ENCODE data around the gene VWDE. TPM values are rescaled to one million over a fixed set of nuclear protein-coding genes. Genes with fewer than 3 reads are reported as not detected.

Gene VWDE
- total RNA-seq, 2 donors from 2014 or later = 0.31 TPM; not detected in 1

DNA sequence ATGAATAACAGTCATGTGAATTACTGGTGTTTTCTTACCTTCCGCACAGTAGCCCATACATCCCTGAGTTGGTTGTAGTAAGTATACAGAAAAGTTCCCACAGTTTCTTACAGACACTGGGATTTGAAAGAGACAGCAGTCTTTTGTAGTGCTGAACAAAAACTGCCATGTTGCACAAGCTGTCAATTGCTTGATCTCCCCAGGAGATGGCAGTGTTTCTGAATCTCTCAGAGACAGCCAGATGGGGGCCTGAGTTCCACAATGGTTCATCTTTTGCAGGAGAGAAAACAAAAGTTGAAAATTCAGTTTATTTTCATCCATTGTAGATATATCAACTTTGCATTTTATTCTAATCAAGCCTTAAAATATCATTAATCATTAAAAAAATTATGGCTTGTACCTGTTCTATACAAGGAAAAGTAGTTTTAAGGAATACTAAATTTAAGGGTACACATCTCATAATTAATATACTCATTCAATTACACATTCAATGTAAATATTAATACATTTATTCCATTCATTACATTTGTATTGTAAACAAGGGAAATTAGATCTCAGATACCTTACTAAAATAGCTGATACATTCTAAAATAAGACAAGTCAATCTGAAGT, 14.5 kb downstream of the VWDE start:
- no peak overlapping the region for H3K27ac Mint-ChIP-seq
- H3K4me3 Mint-ChIP-seq = no peak overlapping the region
- no peaks in the 10 kb centered on the region for H3K36me3 Mint-ChIP-seq
- no peaks in the 10 kb centered on the region for H3K9me3 Mint-ChIP-seq
- H3K27me3 Mint-ChIP-seq = no peaks in the 10 kb centered on the region
- ATAC-seq (no peak), DNase-seq (ENCODE audit: low spot score) (no peak)
- H3K4me1 Mint-ChIP-seq (ENCODE audit: low read depth in 2 of 2) = no peaks in the 10 kb centered on the region

DNA sequence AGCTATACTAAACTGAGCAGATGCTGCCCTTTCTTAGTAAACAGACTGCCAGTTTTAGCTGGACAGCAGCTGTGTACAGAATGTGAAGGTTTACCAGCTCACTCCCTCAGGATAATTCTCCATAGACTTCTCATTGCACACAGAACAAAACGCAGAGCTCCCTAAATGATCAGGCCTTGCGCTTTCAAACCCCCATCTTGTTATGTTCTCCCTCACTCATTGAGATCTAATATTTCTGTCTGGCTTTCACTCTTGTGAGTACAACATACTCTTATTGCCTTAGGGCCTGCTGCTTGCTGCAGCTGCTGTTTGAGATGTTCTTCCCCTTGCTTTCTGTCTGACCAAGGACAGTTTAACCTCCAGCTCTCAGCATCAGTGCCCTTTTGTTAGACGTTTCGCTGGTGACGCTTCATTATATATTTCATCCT, 17.3 kb downstream of the VWDE start:
- Mint-ChIP-seq H3K27me3 (no peaks in the 10 kb centered on the region), H3K9me3 (no peaks in the 10 kb centered on the region), H3K4me3 (no peak overlapping the region), H3K36me3 (no peaks in the 10 kb centered on the region), H3K27ac (no peak overlapping the region), H3K4me1 (ENCODE audit: low read depth in 2 of 2) (no peaks in the 10 kb centered on the region)
- ATAC-seq = no peak
- DNase-seq (ENCODE audit: low spot score) = no peak

DNA sequence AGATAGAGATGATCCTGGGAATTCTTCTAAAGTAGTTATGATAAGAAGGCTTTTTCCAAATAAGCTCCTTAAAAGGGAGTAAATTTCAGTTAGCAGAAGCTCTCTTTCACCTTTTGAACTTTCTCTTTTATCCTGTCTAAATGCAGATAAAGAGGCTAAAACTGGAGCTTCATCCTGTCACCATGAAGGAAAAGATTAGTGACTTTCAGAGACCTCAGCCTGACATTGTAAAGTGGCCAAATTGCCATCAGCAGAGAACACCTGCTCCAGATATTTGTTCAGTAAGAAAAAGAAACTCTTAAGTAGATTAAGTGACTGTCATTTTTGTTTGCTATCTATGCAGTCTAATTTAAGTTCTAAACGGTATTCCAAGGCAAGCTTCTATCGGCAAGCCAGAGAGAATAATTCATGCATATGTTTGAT, 18.3 kb downstream of the VWDE start:
- H3K4me3 Mint-ChIP-seq = no peak overlapping the region
- no peak overlapping the region for H3K27ac Mint-ChIP-seq
- H3K36me3 Mint-ChIP-seq = no peaks in the 10 kb centered on the region
- H3K27me3 Mint-ChIP-seq = no peaks in the 10 kb centered on the region
- ATAC-seq (no peak), DNase-seq (ENCODE audit: low spot score) (no peak)
- H3K9me3 Mint-ChIP-seq = no peaks in the 10 kb centered on the region
- no peaks in the 10 kb centered on the region for H3K4me1 Mint-ChIP-seq (ENCODE audit: low read depth in 2 of 2)

DNA sequence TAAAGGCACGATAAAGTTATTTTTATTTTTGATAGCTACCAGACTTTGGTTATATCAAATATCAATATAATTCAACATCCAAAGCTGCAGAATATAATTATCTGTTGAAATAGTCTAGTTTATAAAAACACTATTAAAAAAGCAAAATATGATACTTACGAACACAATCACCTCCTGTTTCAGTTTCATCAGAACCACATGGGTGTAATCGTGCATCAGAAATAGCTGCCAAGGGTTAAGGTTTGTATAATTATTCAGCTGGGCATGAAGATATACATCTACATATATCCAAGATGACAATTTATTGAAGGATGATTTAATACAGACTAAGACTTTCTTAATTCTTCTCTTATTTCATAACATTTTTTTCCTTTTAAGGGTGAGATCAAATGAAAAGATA, 20.3 kb downstream of the VWDE start:
- Mint-ChIP-seq H3K27me3 (peaks cover 0 to 7% of the 10 kb centered on the region in 2 donors), H3K4me1 (ENCODE audit: low read depth in 2 of 2) (no peaks in the 10 kb centered on the region), H3K27ac (no peak overlapping the region), H3K9me3 (no peaks in the 10 kb centered on the region), H3K36me3 (no peaks in the 10 kb centered on the region), H3K4me3 (no peak overlapping the region)
- ATAC-seq = no peak
- DNase-seq (ENCODE audit: low spot score) = no peak

DNA sequence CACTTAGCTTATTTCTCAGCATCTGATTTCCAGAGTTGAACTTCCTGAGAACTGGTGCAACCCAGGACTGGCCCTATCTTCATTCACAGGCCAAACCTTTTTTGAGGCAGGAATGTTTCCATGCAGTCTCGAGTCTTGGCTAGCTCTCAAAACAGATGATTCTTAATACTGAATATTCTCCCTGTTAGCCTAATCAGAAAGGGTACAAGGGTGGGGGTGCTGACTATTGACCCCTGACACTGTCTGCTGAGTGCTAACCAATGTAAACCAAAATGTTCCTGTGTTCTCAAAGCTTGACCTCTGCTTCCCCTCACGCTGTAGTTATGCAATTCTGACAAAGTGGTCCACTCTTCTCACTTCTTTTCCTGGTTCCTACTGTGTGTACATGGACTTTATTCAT, 25.3 kb downstream of the VWDE start:
- H3K27ac Mint-ChIP-seq = no peak overlapping the region
- peak in 1 of 2 donors; percentile 6 for ATAC-seq
- no peak overlapping the region for H3K4me3 Mint-ChIP-seq
- DNase-seq (ENCODE audit: low spot score) = no peak
- H3K36me3 Mint-ChIP-seq = no peaks in the 10 kb centered on the region
- H3K9me3 Mint-ChIP-seq = no peaks in the 10 kb centered on the region
- peaks cover 0 to 10% of the 10 kb centered on the region in 2 donors for H3K27me3 Mint-ChIP-seq
- H3K4me1 Mint-ChIP-seq (ENCODE audit: low read depth in 2 of 2) = no peaks in the 10 kb centered on the region

DNA sequence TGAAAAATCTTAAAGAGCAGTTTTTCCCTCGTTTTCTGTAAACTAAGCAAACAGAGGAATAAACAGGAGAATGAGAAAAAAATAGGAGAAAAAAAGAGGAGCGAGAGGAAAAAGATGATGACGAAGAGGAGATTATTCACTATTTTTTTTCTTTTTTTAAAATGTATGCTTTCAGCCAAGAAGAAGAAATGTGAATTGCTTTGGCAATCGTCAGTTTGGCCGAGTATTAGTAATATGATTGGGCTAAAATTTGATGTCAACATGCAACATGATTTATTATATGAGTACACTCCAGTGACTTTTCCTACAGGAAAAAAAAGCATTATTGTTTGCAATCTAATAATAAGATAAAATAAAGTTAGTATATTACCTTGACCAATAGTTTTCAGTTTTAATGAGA, 26.3 kb downstream of the VWDE start:
- ATAC-seq (no peak), DNase-seq (ENCODE audit: low spot score) (no peak)
- Mint-ChIP-seq H3K27me3 (peaks cover 0 to 12% of the 10 kb centered on the region in 2 donors), H3K9me3 (no peaks in the 10 kb centered on the region), H3K4me1 (ENCODE audit: low read depth in 2 of 2) (no peaks in the 10 kb centered on the region), H3K4me3 (no peak overlapping the region), H3K36me3 (no peaks in the 10 kb centered on the region), H3K27ac (no peak overlapping the region)

DNA sequence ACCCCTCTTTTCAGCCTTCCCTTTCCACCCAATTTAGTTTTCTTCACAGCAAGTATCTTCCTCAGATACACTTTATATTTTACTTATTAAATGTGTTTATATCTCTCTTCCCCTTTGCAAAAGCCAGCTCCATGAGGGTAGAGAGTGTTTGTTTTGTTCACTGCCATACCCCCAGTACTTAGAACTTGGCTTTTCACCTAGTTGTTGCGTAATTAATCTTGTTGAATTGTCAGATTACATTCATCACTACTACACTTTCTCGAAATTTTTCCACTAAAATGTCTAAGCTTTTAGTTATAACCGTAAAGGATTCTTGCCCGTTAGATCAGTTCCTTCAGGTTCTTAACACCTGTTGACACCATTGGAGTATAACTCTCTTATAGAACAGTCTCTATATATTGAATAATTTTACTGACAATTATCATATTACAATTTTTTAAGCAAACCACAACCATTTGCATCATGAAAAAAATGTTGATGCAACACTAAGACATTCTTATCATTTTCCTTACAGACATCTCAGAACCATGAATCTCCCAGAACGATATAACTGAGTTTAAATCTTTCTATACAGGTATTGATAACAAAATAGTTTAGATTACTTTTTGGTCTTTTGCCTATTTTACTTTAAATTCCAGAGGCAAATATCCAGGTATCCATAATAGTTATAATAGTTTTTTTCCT, 29.9 kb downstream of the VWDE start:
- ATAC-seq = no peak

DNA sequence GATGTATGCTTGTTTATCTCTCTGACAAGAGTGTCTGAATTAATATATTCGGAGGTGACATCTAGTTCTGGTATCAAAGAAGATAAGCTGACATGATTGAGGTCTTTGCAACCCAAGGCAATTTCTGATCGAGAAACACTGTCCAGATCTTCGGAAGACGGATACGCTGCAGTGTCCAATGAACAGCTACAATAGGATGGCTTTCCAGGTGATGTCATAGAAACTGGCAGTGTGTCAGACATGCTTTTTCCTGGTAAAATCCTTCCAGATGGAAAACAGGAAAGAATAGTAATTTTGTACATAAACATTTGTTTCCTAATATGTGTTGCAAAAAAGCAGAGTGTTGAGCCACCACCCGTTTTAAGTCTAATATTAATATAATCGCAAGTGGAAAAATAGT, 33.4 kb downstream of the VWDE start:
- H3K27ac Mint-ChIP-seq = no peak overlapping the region
- H3K4me3 Mint-ChIP-seq = no peak overlapping the region
- ATAC-seq = no peak
- peaks cover 0 to 6% of the 10 kb centered on the region in 2 donors for H3K27me3 Mint-ChIP-seq
- no peaks in the 10 kb centered on the region for H3K4me1 Mint-ChIP-seq (ENCODE audit: low read depth in 2 of 2)
- no peak for DNase-seq (ENCODE audit: low spot score)
- H3K36me3 Mint-ChIP-seq = no peaks in the 10 kb centered on the region
- H3K9me3 Mint-ChIP-seq = no peaks in the 10 kb centered on the region

More for the DNA sequence above, 29.9 kb downstream of the VWDE start:
- H3K9me3 Mint-ChIP-seq = no peaks in the 10 kb centered on the region
- H3K4me1 Mint-ChIP-seq (ENCODE audit: low read depth in 2 of 2) = no peaks in the 10 kb centered on the region
- peaks cover 0 to 7% of the 10 kb centered on the region in 2 donors for H3K27me3 Mint-ChIP-seq
- no peak overlapping the region for H3K27ac Mint-ChIP-seq
- H3K36me3 Mint-ChIP-seq = no peaks in the 10 kb centered on the region
- DNase-seq (ENCODE audit: low spot score) = no peak
- no peak overlapping the region for H3K4me3 Mint-ChIP-seq

DNA sequence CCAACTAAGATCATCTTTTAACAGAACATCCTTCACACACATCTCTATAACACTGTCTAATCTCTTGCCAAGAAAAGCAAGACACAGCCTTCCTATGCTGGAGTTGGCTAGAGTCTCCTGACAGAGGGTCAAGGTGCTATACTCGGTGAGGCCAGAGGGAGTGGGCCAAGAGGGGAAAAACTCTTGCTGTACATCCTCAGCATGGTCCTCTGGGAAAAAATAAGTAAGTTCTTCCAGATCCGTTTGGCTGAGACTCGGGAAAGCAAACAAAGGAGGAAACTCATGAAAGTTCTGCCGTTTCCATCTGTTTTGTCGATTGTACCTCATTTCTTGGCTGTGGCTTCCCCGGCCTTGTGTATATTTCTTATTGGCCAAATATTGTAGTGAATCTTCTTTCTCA, 33.9 kb downstream of the VWDE start:
- Mint-ChIP-seq H3K27me3 (peaks cover 0 to 6% of the 10 kb centered on the region in 2 donors), H3K4me3 (no peak overlapping the region), H3K4me1 (ENCODE audit: low read depth in 2 of 2) (no peaks in the 10 kb centered on the region), H3K27ac (no peak overlapping the region), H3K36me3 (no peaks in the 10 kb centered on the region), H3K9me3 (no peaks in the 10 kb centered on the region)
- DNase-seq (ENCODE audit: low spot score) = no peak
- ATAC-seq = no peak

DNA sequence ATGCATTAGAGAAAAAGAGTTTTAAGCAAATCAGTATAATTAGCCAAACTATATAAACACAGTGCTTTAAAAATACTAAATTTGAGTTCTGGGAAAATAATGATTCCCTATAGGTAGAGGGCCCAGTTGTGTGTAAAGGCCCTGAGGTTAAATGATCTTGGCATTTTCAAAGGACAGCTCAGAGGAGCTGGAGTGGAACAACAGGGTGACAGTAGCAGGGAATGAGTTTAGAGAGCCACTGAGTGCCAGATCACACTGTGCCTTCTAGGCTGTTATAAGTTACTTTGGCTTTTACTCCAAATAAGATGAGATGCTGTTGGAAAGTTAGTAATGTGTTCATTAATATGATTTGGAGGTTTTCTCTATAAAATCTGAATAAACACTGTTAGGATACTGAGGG, 34.6 kb downstream of the VWDE start:
- H3K27ac Mint-ChIP-seq = no peak overlapping the region
- no peak overlapping the region for H3K4me3 Mint-ChIP-seq
- H3K36me3 Mint-ChIP-seq = no peaks in the 10 kb centered on the region
- DNase-seq (ENCODE audit: low spot score) (no peak), ATAC-seq (no peak)
- peaks cover 0 to 6% of the 10 kb centered on the region in 2 donors for H3K27me3 Mint-ChIP-seq
- H3K9me3 Mint-ChIP-seq = no peaks in the 10 kb centered on the region
- no peaks in the 10 kb centered on the region for H3K4me1 Mint-ChIP-seq (ENCODE audit: low read depth in 2 of 2)

DNA sequence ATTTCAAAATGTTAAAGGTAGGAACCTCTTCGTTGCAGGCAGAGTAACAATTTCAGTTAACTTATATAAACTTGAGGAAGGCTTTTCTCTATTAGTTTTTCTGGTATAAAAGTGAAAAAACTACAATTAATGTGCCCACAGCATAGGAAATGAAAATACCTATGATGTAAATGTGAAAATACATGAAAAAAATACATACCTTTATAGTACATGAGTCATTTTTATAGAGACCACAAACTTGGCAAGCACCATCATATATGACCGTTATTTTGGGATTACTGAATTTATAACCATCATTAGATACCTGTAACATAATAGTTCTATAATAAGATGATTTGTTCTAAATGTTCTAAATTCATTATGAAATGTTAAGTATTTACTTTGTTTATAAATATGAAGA, 42.7 kb downstream of the VWDE start:
- Mint-ChIP-seq H3K27ac (no peak overlapping the region), H3K9me3 (no peaks in the 10 kb centered on the region), H3K4me3 (no peak overlapping the region), H3K4me1 (ENCODE audit: low read depth in 2 of 2) (no peaks in the 10 kb centered on the region), H3K36me3 (no peaks in the 10 kb centered on the region), H3K27me3 (no peaks in the 10 kb centered on the region)
- no peak for DNase-seq (ENCODE audit: low spot score)
- no peak for ATAC-seq

DNA sequence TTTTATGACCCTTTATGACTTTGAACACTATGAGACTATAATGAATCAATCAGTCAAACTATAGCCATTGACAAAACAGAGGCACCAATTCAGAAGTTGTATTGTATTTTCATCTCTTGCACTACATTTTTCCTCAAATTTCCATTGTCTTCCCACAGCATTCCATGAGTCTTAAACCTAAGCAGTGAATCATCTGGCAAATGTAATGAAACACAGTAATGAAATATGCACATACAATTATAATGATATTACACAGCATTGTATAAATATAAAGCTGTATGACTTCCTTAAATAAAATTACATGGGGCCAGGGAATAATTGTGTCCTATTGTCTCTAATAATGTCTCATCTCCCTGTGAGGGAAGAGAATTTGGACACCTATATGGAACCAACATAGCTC, 45.0 kb downstream of the VWDE start:
- H3K27ac Mint-ChIP-seq = no peak overlapping the region
- no peaks in the 10 kb centered on the region for H3K9me3 Mint-ChIP-seq
- H3K4me1 Mint-ChIP-seq (ENCODE audit: low read depth in 2 of 2) = no peaks in the 10 kb centered on the region
- DNase-seq (ENCODE audit: low spot score) = no peak
- H3K27me3 Mint-ChIP-seq = peaks cover 0 to 6% of the 10 kb centered on the region in 2 donors
- no peak for ATAC-seq
- no peak overlapping the region for H3K4me3 Mint-ChIP-seq
- H3K36me3 Mint-ChIP-seq = no peaks in the 10 kb centered on the region

DNA sequence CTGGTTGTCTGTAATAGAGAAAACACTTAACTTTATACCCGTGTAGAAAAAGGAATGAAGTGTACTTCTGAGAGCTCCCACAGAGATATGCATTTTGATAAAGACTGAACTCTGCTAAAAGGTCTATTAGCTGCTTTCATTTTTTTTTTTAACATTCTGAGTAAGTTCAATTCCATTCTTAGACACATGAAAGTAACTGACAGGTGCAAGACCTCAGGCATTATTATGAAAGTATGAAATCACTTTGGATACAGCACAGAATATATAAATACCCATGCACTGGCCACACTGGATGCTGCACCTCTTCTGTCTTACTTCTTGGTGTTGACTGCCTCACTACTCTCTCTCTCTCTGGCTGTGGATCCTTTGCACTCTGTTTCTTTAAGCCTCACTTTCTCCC, 46.2 kb downstream of the VWDE start:
- H3K36me3 Mint-ChIP-seq = no peaks in the 10 kb centered on the region
- no peak overlapping the region for H3K27ac Mint-ChIP-seq
- H3K27me3 Mint-ChIP-seq = peaks cover 0 to 15% of the 10 kb centered on the region in 2 donors
- no peaks in the 10 kb centered on the region for H3K9me3 Mint-ChIP-seq
- DNase-seq (ENCODE audit: low spot score) (no peak), ATAC-seq (no peak)
- no peaks in the 10 kb centered on the region for H3K4me1 Mint-ChIP-seq (ENCODE audit: low read depth in 2 of 2)
- H3K4me3 Mint-ChIP-seq = no peak overlapping the region

DNA sequence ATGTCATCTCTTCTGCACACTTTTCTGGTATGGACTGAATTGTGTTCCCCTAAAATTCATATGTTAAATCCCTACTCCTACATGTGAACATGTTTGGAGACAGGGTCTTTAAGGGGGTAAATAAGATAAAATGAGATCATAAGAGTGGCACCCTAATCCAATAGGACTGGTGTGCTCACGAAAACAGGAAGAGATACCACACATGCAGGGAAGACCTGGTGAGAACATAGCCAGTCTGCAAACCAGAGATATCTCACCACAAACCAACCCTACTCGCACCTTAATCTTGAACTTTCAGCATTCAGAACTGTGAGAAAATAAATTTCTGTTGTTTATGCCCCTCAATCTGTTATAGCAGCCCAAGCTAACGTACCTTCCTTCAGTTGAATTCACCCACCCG, 51.8 kb downstream of the VWDE start:
- Mint-ChIP-seq H3K27ac (no peak overlapping the region), H3K27me3 (peaks cover 0 to 15% of the 10 kb centered on the region in 2 donors), H3K4me3 (no peak overlapping the region), H3K9me3 (no peaks in the 10 kb centered on the region), H3K36me3 (no peaks in the 10 kb centered on the region), H3K4me1 (ENCODE audit: low read depth in 2 of 2) (peaks cover 5 to 8% of the 10 kb centered on the region in 2 donors)
- ATAC-seq = no peak
- no peak for DNase-seq (ENCODE audit: low spot score)

DNA sequence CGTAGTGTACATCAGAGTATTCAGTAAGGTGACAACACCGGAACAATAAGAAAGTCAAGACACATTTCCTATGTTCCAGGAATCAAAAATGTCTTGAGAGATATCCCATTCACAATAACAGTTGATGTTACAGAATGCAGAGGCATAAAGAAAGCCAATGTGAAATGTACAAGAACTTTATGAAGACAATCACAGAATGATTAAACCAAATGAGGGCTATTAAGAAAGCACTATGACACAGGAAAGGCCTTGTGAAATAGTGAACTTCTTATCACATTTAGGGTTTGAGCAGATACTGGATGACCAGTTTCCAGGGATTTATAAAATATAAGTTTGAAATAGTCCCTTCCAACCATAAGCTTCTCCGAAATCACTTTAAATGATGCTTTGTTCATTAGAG, 52.7 kb downstream of the VWDE start:
- peaks cover 0 to 15% of the 10 kb centered on the region in 2 donors for H3K27me3 Mint-ChIP-seq
- no peak overlapping the region for H3K4me3 Mint-ChIP-seq
- H3K4me1 Mint-ChIP-seq (ENCODE audit: low read depth in 2 of 2) = peaks cover 5 to 8% of the 10 kb centered on the region in 2 donors
- H3K36me3 Mint-ChIP-seq = no peaks in the 10 kb centered on the region
- no peaks in the 10 kb centered on the region for H3K9me3 Mint-ChIP-seq
- ATAC-seq (no peak), DNase-seq (ENCODE audit: low spot score) (no peak)
- no peak overlapping the region for H3K27ac Mint-ChIP-seq

Measured in natural killer cell treated with Interleukin-12 subunit alpha and Interleukin-12 subunit beta and Interleukin-15 and Interleukin-18, amount 100 ng/mL, for 72 hours (primary cell).